Measurements from ENCODE around the gene SH2D1B.

The SH2D1B gene

GRCh38 chr1:162397943-162398560 lies 13.9 kb downstream of the SH2D1B start:
- DNase-seq: no peak

GRCh38 chr1:162397039-162397448 lies 14.9 kb downstream of the SH2D1B start:
- no peak for DNase-seq

- no peak for DNase-seq
Measured at GRCh38 chr1:162396201-162396906, 15.6 kb downstream of the SH2D1B start.

GRCh38 chr1:162391790-162392563 lies 20.0 kb downstream of the SH2D1B start:
- DNase-seq: peak; percentile 22

GRCh38 chr1:162390396-162391185 lies 21.3 kb downstream of the SH2D1B start:
- no peak for DNase-seq

- no peak for DNase-seq
Measured at GRCh38 chr1:162389971-162390370, 22.0 kb downstream of the SH2D1B start.

- DNase-seq: peak; percentile 63
Measured at GRCh38 chr1:162389021-162389818, 22.7 kb downstream of the SH2D1B start.

GRCh38 chr1:162388615-162389014 lies 23.3 kb downstream of the SH2D1B start:
- no peak for DNase-seq

GRCh38 chr1:162388083-162388594 lies 23.8 kb downstream of the SH2D1B start:
- DNase-seq: no peak

- DNase-seq: no peak
Measured at GRCh38 chr1:162387226-162388082, 24.5 kb downstream of the SH2D1B start.

GRCh38 chr1:162386292-162387225 lies 25.4 kb downstream of the SH2D1B start:
- DNase-seq: no peak

GRCh38 chr1:162385702-162386101 lies 26.2 kb downstream of the SH2D1B start:
- DNase-seq: no peak

- no peak for DNase-seq
Measured at GRCh38 chr1:162385280-162385623, 26.7 kb downstream of the SH2D1B start.

GRCh38 chr1:162384601-162385279 lies 27.2 kb downstream of the SH2D1B start:
- no peak for DNase-seq

GRCh38 chr1:162384116-162384515 lies 27.8 kb downstream of the SH2D1B start:
- DNase-seq: no peak

- no peak for DNase-seq
Measured at GRCh38 chr1:162383516-162383915, 28.4 kb downstream of the SH2D1B start.

GRCh38 chr1:162383091-162383490 lies 28.8 kb downstream of the SH2D1B start:
- DNase-seq: no peak

GRCh38 chr1:162381941-162382750 lies 29.8 kb downstream of the SH2D1B start:
- DNase-seq: no peak

Data from NCI-H2171 (cell line).